ENCODE data around the gene TECPR2. TPM values are rescaled to one million over a fixed set of nuclear protein-coding genes. Genes with fewer than 3 reads are reported as not detected.

TECPR2 gene
- total RNA-seq, 1 donor from 2014 or later, result 21.4 TPM

GRCh38 chr14:102396521-102396920 is 33.8 kb downstream of the TECPR2 start:
- no peak for DNase-seq
- Histone ChIP-seq H3K4me3 (no peak overlapping the region), H3K9me3 (no peaks in the 10 kb centered on the region), H3K27ac (no peak overlapping the region), H3K4me1 (peaks cover 7% of the 10 kb centered on the region), H3K27me3 (no peaks in the 10 kb centered on the region), H3K36me3 (no peaks in the 10 kb centered on the region)
- TF ChIP-seq, protein P1, sequence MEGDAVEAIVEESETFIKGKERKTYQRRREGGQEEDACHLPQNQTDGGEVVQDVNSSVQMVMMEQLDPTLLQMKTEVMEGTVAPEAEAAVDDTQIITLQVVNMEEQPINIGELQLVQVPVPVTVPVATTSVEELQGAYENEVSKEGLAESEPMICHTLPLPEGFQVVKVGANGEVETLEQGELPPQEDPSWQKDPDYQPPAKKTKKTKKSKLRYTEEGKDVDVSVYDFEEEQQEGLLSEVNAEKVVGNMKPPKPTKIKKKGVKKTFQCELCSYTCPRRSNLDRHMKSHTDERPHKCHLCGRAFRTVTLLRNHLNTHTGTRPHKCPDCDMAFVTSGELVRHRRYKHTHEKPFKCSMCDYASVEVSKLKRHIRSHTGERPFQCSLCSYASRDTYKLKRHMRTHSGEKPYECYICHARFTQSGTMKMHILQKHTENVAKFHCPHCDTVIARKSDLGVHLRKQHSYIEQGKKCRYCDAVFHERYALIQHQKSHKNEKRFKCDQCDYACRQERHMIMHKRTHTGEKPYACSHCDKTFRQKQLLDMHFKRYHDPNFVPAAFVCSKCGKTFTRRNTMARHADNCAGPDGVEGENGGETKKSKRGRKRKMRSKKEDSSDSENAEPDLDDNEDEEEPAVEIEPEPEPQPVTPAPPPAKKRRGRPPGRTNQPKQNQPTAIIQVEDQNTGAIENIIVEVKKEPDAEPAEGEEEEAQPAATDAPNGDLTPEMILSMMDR (IDR thresholded peaks at IDR 0.05), result no peak
- ATAC-seq, result no peak
- intact Hi-C loops (cut with DNase I), result no loop called here

- no peak overlapping the region for H3K4me3 ChIP-seq
- TF ChIP-seq, protein P1 (IDR thresholded peaks at IDR 0.05), result no peak
- ATAC-seq (no peak), DNase-seq (no peak)
- H3K36me3 ChIP-seq, result peaks cover 11% of the 10 kb centered on the region
- no peak overlapping the region for H3K27ac ChIP-seq
- intact Hi-C loops (cut with DNase I), result no loop called here
- H3K9me3 ChIP-seq, result peaks cover 10% of the 10 kb centered on the region
- no peaks in the 10 kb centered on the region for H3K4me1 ChIP-seq
- H3K27me3 ChIP-seq, result no peaks in the 10 kb centered on the region
Measured at GRCh38 chr14:102403028-102403427, 40.3 kb downstream of the TECPR2 start.

- H3K9me3 ChIP-seq, result peaks cover 10% of the 10 kb centered on the region
- peaks cover 29% of the 10 kb centered on the region for H3K36me3 ChIP-seq
- no peaks in the 10 kb centered on the region for H3K4me1 ChIP-seq
- H3K4me3 ChIP-seq, result no peak overlapping the region
- H3K27ac ChIP-seq, result no peak overlapping the region
- no peaks in the 10 kb centered on the region for H3K27me3 ChIP-seq
- intact Hi-C loops (cut with DNase I), result no loop called here
- no peak for DNase-seq
- TF ChIP-seq, protein P1 (IDR thresholded peaks at IDR 0.05), result no peak
- ATAC-seq, result no peak
Measured at GRCh38 chr14:102407258-102407657, 44.5 kb downstream of the TECPR2 start.

DNA sequence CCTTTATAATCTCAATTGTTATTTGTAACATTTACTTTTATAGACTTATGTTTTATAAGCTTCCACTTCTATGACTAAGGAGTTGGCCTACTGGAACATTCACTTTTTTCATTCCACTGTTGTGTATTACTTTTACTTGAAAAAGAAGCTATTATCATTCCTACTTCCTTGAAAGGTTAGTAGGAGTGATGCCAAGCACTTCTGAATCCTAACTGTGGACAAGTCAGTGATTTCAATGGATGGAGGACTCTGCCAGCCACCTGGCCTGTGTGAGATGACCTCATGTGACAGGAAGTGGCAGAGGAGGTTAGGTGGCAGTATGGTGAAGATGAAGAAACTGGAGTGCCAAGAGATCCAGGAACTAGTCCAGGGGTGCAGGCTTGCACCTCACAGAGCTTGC is 46.0 kb downstream of the TECPR2 start:
- TF ChIP-seq, protein P1 (IDR thresholded peaks at IDR 0.05), result no peak
- Histone ChIP-seq H3K4me1 (no peaks in the 10 kb centered on the region), H3K36me3 (peaks cover 29% of the 10 kb centered on the region), H3K9me3 (no peaks in the 10 kb centered on the region), H3K27me3 (no peaks in the 10 kb centered on the region), H3K4me3 (no peak overlapping the region), H3K27ac (no peak overlapping the region)
- no peak for ATAC-seq
- intact Hi-C loops (cut with DNase I), result no loop called here
- no peak for DNase-seq

GRCh38 chr14:102415671-102416070 is 52.9 kb downstream of the TECPR2 start:
- intact Hi-C loops (cut with DNase I), result no loop called here
- DNase-seq, result no peak
- Histone ChIP-seq H3K36me3 (peaks cover 21% of the 10 kb centered on the region), H3K27me3 (no peaks in the 10 kb centered on the region), H3K4me3 (no peak overlapping the region), H3K9me3 (no peaks in the 10 kb centered on the region), H3K27ac (no peak overlapping the region), H3K4me1 (no peaks in the 10 kb centered on the region)
- TF ChIP-seq, protein P1 (IDR thresholded peaks at IDR 0.05), result no peak
- ATAC-seq, result no peak

GRCh38 chr14:102417001-102417431 is 54.3 kb downstream of the TECPR2 start:
- intact Hi-C loops (cut with DNase I), result no loop called here
- Histone ChIP-seq H3K9me3 (no peaks in the 10 kb centered on the region), H3K36me3 (peaks cover 22% of the 10 kb centered on the region), H3K4me3 (no peak overlapping the region), H3K27ac (no peak overlapping the region), H3K4me1 (no peaks in the 10 kb centered on the region), H3K27me3 (no peaks in the 10 kb centered on the region)
- ATAC-seq (no peak), DNase-seq (no peak)
- TF ChIP-seq, protein P1 (IDR thresholded peaks at IDR 0.05), result no peak

All from upper lobe of right lung (tissue), 1 donor.